Muscle layer of duodenum (tissue), 2 donors: ENCODE data around the gene PTPRN2.

Source experiments
- H3K27ac ChIP-seq: one replicate; pipeline ENCODE4 v1.7.0; 2013; ENCODE audit warnings: mild to moderate bottlenecking, low read length
- H3K27me3 ChIP-seq: one replicate; pipeline ENCODE4 v1.7.0; 2013; ENCODE audit warnings: low read depth, mild to moderate bottlenecking, control low read depth, low read length
- H3K36me3 ChIP-seq, 2 donors: one replicate each; pipeline ENCODE4 v1.7.0; 2013; ENCODE audit warnings: low read length in 2 of 2, control low read depth in 1 of 2, mild to moderate bottlenecking in 1 of 2; ENCODE audit not compliant: insufficient read depth in 2 of 2, control insufficient read depth in 1 of 2
- H3K4me1 ChIP-seq, 2 donors: one replicate each; pipeline ENCODE4 v1.7.0; 2013; ENCODE audit warnings: low read length in 2 of 2, mild to moderate bottlenecking in 2 of 2, control low read depth in 1 of 2, moderate library complexity in 1 of 2; ENCODE audit not compliant: insufficient read depth in 2 of 2, control insufficient read depth in 1 of 2
- H3K4me3 ChIP-seq, 2 donors: one replicate each; pipeline ENCODE4 v1.7.0; 2013; ENCODE audit warnings: low read length in 2 of 2, low read depth in 1 of 2, mild to moderate bottlenecking in 1 of 2
- H3K9me3 ChIP-seq, 2 donors: one replicate each; pipeline ENCODE4 v1.7.0; 2013; ENCODE audit warnings: low read length in 2 of 2, control low read depth in 1 of 2, mild to moderate bottlenecking in 1 of 2; ENCODE audit not compliant: control insufficient read depth in 1 of 2
- donor health status: healthy.

Gene PTPRN2

DNA sequence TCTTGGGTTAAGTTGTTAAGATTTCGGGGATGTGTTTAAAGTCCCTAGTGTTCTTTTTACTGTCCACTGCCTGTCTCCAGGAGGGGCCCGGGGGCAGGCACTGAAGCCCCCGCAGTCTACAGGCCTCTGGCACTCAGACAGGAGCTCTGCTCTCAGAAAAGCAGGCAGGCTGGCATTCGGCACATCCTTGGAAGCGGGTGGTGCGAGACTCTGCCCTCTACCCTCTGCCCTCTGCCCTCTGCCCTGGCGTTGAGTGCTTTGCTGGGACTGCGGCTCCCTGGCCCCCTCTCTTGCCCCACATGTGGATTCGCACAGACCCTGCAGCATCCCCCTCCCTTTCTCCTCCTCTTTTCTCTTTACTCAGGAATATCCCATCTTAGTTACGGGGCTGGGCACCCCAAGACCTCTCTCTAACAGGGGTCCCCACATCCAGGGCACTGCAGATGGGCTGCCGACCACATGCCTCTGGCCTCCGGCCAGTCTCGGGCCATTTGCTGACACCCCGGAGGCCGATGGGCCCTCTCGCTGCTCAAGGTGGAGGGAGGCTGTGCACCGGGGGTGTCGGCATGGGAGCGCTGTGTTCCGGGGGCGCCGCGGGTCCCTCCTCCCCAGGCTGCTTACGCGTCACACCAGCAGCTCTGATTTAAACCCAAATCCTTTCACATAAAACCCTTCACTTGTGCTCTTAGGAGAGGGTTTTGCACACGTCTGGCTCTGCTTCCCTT lies 770.9 kb downstream of the PTPRN2 start:
- H3K27me3 ChIP-seq = no peaks in the 10 kb centered on the region
- H3K4me3 ChIP-seq = no peak overlapping the region
- no peak overlapping the region for H3K27ac ChIP-seq
- H3K9me3 ChIP-seq = no peaks in the 10 kb centered on the region
- no peaks in the 10 kb centered on the region for H3K36me3 ChIP-seq
- H3K4me1 ChIP-seq = no peaks in the 10 kb centered on the region

- no peaks in the 10 kb centered on the region for H3K4me1 ChIP-seq
- no peak overlapping the region for H3K4me3 ChIP-seq
- H3K27me3 ChIP-seq = no peaks in the 10 kb centered on the region
- H3K36me3 ChIP-seq = no peaks in the 10 kb centered on the region
- H3K27ac ChIP-seq = no peak overlapping the region
- no peaks in the 10 kb centered on the region for H3K9me3 ChIP-seq
Measured at GRCh38 chr7:157816086-157816485, 771.5 kb downstream of the PTPRN2 start.

DNA sequence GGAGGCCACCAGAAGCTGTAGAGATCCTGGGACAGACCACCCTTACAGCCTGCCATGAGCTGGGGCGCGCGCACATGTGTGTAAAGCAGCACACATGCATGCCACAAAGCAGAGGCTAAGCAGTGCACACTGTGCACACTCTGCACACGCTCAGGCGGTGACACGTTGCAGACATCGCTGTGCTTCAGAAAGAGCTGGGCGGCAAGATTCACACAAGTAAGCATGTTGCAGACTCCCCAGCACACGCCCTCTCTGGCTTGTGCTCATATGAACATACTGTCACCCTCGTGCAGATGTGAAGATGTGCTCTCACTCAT lies 772.0 kb downstream of the PTPRN2 start:
- Histone ChIP-seq H3K4me3 (no peak overlapping the region), H3K27me3 (no peaks in the 10 kb centered on the region), H3K9me3 (no peaks in the 10 kb centered on the region)

DNA sequence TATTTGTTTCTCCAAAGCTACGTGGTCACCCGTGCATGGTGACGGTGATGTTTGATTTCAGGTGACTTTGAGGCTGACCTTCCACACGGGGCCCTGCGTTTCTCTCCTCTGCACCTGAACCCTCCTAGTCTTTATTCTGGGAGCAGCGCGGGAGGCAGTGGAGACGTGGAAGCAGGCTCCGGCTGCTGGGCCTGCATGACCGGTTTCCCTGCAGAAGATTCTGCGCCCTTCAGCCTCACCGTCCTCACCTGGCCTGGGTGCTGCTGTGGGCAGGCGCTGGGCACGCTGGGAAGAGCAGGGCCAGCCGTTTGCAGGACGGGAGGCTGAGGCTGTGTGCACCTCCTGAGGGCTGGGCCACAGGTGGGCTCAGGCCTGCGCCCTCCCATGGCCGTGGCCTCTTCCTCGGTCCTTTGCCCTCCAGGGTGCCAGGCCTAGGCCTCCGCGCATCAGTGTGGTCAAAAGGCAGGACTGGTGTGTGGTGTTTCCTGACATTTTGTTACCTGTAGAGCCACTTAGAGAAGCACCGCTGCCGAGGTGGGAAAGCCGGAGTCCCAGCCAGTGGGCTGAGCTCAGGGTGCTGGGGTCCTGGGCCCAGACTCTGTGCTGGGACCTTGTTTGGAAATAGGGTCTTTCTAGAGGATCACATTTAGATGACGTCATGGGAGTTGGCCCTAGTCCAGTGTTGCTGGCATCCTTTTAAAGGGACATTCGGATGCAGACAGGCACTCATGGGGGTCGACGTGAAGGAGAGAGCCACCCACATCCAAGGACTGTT lies 772.5 kb downstream of the PTPRN2 start:
- no peaks in the 10 kb centered on the region for H3K27me3 ChIP-seq
- no peaks in the 10 kb centered on the region for H3K9me3 ChIP-seq
- H3K27ac ChIP-seq = no peak overlapping the region
- H3K4me1 ChIP-seq = no peaks in the 10 kb centered on the region
- H3K4me3 ChIP-seq = no peak overlapping the region
- no peaks in the 10 kb centered on the region for H3K36me3 ChIP-seq

More for the DNA sequence above, 772.0 kb downstream of the PTPRN2 start:
- Histone ChIP-seq H3K4me1 (no peaks in the 10 kb centered on the region), H3K27ac (no peak overlapping the region), H3K36me3 (no peaks in the 10 kb centered on the region)

GRCh38 chr7:157813741-157814661 lies 773.6 kb downstream of the PTPRN2 start:
- Histone ChIP-seq H3K27ac (no peak overlapping the region), H3K4me1 (no peaks in the 10 kb centered on the region), H3K4me3 (no peak overlapping the region), H3K36me3 (no peaks in the 10 kb centered on the region), H3K9me3 (no peaks in the 10 kb centered on the region), H3K27me3 (no peaks in the 10 kb centered on the region)

DNA sequence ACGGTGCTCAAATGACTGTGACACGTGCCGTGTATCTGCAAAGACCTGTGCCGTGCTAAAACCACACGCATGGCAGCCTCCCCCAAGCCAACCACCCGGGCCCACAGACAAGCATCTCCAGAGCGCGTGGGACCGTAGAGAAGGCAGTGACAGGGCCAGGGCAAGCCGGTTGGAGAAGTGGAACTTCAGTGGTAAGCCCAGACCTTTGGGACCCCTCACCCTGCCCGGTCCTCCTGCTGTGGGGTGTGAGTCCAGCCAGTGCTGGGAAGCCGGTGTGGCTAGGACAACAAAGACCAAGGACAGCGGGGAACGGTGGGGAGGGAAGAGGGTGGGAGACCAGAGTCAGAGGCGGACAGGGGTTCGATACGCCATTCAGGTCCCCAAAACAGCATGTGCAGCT lies 774.6 kb downstream of the PTPRN2 start:
- no peaks in the 10 kb centered on the region for H3K36me3 ChIP-seq
- H3K4me3 ChIP-seq = no peak overlapping the region
- H3K27me3 ChIP-seq = no peaks in the 10 kb centered on the region
- peaks cover 0 to 1% of the 10 kb centered on the region in 2 donors for H3K9me3 ChIP-seq
- H3K27ac ChIP-seq = no peak overlapping the region
- H3K4me1 ChIP-seq = no peaks in the 10 kb centered on the region

GRCh38 chr7:157811946-157812345 lies 775.7 kb downstream of the PTPRN2 start:
- H3K4me1 ChIP-seq = no peaks in the 10 kb centered on the region
- H3K4me3 ChIP-seq = no peak overlapping the region
- H3K36me3 ChIP-seq = no peaks in the 10 kb centered on the region
- no peak overlapping the region for H3K27ac ChIP-seq
- peaks cover 0 to 5% of the 10 kb centered on the region in 2 donors for H3K9me3 ChIP-seq
- no peaks in the 10 kb centered on the region for H3K27me3 ChIP-seq

GRCh38 chr7:157809863-157810851 lies 777.5 kb downstream of the PTPRN2 start:
- H3K27me3 ChIP-seq = no peaks in the 10 kb centered on the region
- H3K4me3 ChIP-seq = no peak overlapping the region
- H3K4me1 ChIP-seq = no peaks in the 10 kb centered on the region
- peaks cover 0 to 5% of the 10 kb centered on the region in 2 donors for H3K9me3 ChIP-seq
- no peaks in the 10 kb centered on the region for H3K36me3 ChIP-seq
- H3K27ac ChIP-seq = no peak overlapping the region

DNA sequence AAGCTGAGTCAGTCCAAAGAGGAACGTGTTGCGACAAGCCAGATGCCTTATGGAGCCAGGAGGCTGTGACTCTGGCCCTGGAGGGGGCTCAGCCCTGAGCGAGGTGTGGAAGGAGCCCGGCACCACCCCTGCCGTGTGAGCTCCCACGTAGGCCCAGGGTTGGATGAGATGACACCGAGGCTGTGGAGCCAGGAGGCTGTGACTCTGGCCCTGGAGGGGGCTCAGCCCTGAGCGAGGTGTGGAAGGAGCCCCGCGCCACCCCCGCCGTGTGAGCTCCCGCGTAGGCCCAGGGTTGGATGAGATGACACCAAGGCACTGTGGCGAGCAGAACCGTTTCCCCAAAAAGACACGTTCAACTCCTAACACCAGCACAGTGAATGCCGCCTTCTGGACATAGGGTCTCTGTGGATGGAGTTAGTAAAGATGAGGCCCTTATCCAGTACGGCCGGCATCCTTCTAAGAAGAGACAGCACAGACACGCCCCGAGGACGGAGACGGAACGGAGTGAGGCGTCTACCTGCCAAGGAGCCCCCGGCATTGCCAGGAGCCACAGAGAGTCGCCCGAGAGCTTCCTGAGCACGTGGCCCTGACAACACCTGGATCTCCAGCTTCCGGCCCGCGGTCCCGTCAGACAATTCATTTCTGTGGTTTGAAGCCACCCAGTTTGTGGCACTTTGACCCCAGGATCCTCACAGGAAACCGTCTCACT lies 778.3 kb downstream of the PTPRN2 start:
- Histone ChIP-seq H3K36me3 (no peaks in the 10 kb centered on the region), H3K4me1 (no peaks in the 10 kb centered on the region), H3K27me3 (no peaks in the 10 kb centered on the region), H3K27ac (no peak overlapping the region), H3K9me3 (peaks cover 0 to 5% of the 10 kb centered on the region in 2 donors), H3K4me3 (no peak overlapping the region)

DNA sequence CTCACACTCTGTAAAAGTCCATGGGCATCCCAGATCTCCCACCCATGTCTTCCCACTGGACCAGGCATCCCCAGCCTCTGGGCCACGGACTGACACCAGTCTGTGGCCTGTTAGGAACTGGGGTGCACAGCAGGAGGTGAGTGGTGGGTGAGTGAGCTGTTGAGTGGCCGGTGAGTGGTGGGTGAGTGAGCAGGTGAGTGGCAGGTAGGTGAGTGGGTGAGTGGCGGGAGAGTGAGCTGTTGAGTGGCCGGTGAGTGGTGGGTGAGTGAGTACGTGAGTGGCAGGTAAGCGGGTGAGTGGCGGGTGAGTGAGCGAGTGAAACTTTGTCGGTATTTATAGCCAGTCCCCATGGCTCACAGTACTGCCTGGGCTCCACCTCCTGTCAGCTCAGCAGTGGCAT lies 779.6 kb downstream of the PTPRN2 start:
- Histone ChIP-seq H3K27ac (no peak overlapping the region), H3K4me1 (no peaks in the 10 kb centered on the region), H3K36me3 (no peaks in the 10 kb centered on the region), H3K9me3 (peaks cover 0 to 5% of the 10 kb centered on the region in 2 donors), H3K27me3 (no peaks in the 10 kb centered on the region), H3K4me3 (no peak overlapping the region)
